Smooth muscle cell (in vitro differentiated cells): ENCODE measurements around the gene TPP2. TPM values are rescaled to one million over a fixed set of nuclear protein-coding genes. Genes with fewer than 3 reads are reported as not detected.

Experiments
- DNase-seq: peaks from one replicate; lab custom pipeline; 2025; ENCODE audit not compliant: unreplicated experiment; lab: John Stamatoyannopoulos, UW
- H2AFZ ChIP-seq: fragments of 200-600 bp; sonication (generic); 2 replicates; pipeline ENCODE4 v1.6.0; 2016; ENCODE audit warnings: antibody characterized with exemption, low read depth, mild to moderate bottlenecking
- H3F3A ChIP-seq: fragments of 200-600 bp; sonication (generic); 2 replicates; pipeline ENCODE4 v1.6.0; 2017; ENCODE audit warnings: antibody characterized with exemption, low read depth
- H3K27ac ChIP-seq: fragments of 200-600 bp; sonication (generic); 2 replicates; pipeline ENCODE4 v1.5.1; 2016; ENCODE audit warnings: low read depth, mild to moderate bottlenecking
- H3K27me3 ChIP-seq: fragments of 200-600 bp; sonication (generic); 2 replicates; pipeline ENCODE4 v1.6.1; 2016; ENCODE audit warnings: low read depth, mild to moderate bottlenecking
- H3K36me3 ChIP-seq: fragments of 200-600 bp; sonication (generic); 2 replicates; pipeline ENCODE4 v1.5.1; 2016; ENCODE audit warnings: low read depth
- H3K4me1 ChIP-seq: fragments of 200-600 bp; sonication (generic); 2 replicates; pipeline ENCODE4 v1.5.1; 2016; ENCODE audit warnings: low read depth
- H3K4me2 ChIP-seq: fragments of 200-600 bp; sonication (generic); 2 replicates; pipeline ENCODE4 v1.6.0; 2016; ENCODE audit warnings: mild to moderate bottlenecking
- H3K4me3 ChIP-seq: fragments of 200-600 bp; sonication (generic); 2 replicates; pipeline ENCODE4 v1.5.1; 2016; ENCODE audit warnings: mild to moderate bottlenecking
- H3K79me2 ChIP-seq: fragments of 200-600 bp; sonication (generic); 2 replicates; pipeline ENCODE4 v1.6.0; 2016; ENCODE audit warnings: low read depth, mild to moderate bottlenecking
- H3K9ac ChIP-seq: fragments of 200-600 bp; sonication (generic); 2 replicates; pipeline ENCODE4 v1.6.0; 2016; ENCODE audit warnings: low read depth
- H3K9me3 ChIP-seq: fragments of 200-600 bp; sonication (generic); replicated peaks from 2 replicates; pipeline ENCODE4 v1.5.1; 2016; ENCODE audit warnings: low read depth
- H4K20me1 ChIP-seq: fragments of 200-600 bp; sonication (generic); 2 replicates; pipeline ENCODE4 v1.6.0; 2016; ENCODE audit warnings: low read depth
- CTCF ChIP-seq: fragments of 200-600 bp; sonication (generic); IDR thresholded peaks from 2 replicates; pipeline ENCODE4 v1.5.1; 2017; ENCODE audit warnings: borderline replicate concordance, mild to moderate bottlenecking, antibody characterized with exemption; ENCODE audit not compliant: insufficient read depth, poor library complexity, severe bottlenecking
- WGBS: methylation state at CpG from one replicate; pipeline ENCODE4 v1.1.7; 2016; ENCODE audit warnings: low lambda C conversion rate; 5-methylcytosine and 5-hydroxymethylcytosine counted together
- polyA plus RNA-seq: library from polyadenylated mRNA; unstranded; fragments of >200 nt; fragmentation: Nextera tagmentation; extraction: Ambion mirVana; gene quantifications from 2 replicates; pipeline ENCODE4 v1.2.1, GENCODE V29; 2016
- total RNA-seq: library from RNA; depleted of rRNA; stranded (reverse); fragments of >200 nt; gene quantifications from 2 replicates; pipeline ENCODE4 v1.2.3, GENCODE V29; 2014

Gene TPP2
- total and polyA plus RNA-seq, 2 experiments from 2014 or later, result 13.0 to 38.7 TPM

GRCh38 chr13:102707467-102707866, 110.7 kb downstream of the TPP2 start:
- Histone ChIP-seq H3K9me3 (no peaks in the 10 kb centered on the region), H3K9ac (no peak overlapping the region), H3K4me1 (peaks cover 5% of the 10 kb centered on the region), H3K4me2 (peak overlapping the region; percentile 60), H3K27ac (no peak overlapping the region), H3K36me3 (no peaks in the 10 kb centered on the region), H3F3A (no peaks in the 10 kb centered on the region), H2AFZ (no peak overlapping the region), H3K27me3 (no peaks in the 10 kb centered on the region), H3K79me2 (no peaks in the 10 kb centered on the region), H4K20me1 (no peaks in the 10 kb centered on the region), H3K4me3 (no peak overlapping the region)
- DNase-seq, result no peak
- 2% methylated on average over 4 of the region's 4 CpGs for WGBS
- no peak for TF ChIP-seq CTCF

- no peak for TF ChIP-seq CTCF
- Histone ChIP-seq H3F3A (no peaks in the 10 kb centered on the region), H3K36me3 (no peaks in the 10 kb centered on the region), H3K4me1 (peaks cover 2% of the 10 kb centered on the region), H3K4me3 (no peak overlapping the region), H3K27me3 (no peaks in the 10 kb centered on the region), H3K9me3 (no peaks in the 10 kb centered on the region), H2AFZ (no peak overlapping the region), H3K27ac (no peak overlapping the region), H3K9ac (no peak overlapping the region), H3K4me2 (peak overlapping the region; percentile 60), H3K79me2 (no peaks in the 10 kb centered on the region), H4K20me1 (no peaks in the 10 kb centered on the region)
- no peak for DNase-seq
- 79% methylated on average over 2 of the region's 2 CpGs for WGBS
These were observed 111.4 kb downstream of the TPP2 start for GRCh38 chr13:102708211-102708610.

- WGBS, result 88% methylated on average over 2 of the region's 2 CpGs
- no peak for TF ChIP-seq CTCF
- Histone ChIP-seq H3K79me2 (no peaks in the 10 kb centered on the region), H3F3A (no peaks in the 10 kb centered on the region), H4K20me1 (no peaks in the 10 kb centered on the region), H3K4me2 (no peak overlapping the region), H3K27me3 (no peaks in the 10 kb centered on the region), H3K27ac (no peak overlapping the region), H2AFZ (no peak overlapping the region), H3K4me1 (no peaks in the 10 kb centered on the region), H3K9ac (no peak overlapping the region), H3K4me3 (no peak overlapping the region), H3K9me3 (no peaks in the 10 kb centered on the region), H3K36me3 (no peaks in the 10 kb centered on the region)
- DNase-seq, result no peak
These were observed 112.2 kb downstream of the TPP2 start for GRCh38 chr13:102708991-102709390.

GRCh38 chr13:102709536-102709935, 112.8 kb downstream of the TPP2 start:
- no peak for TF ChIP-seq CTCF
- no peak overlapping the region for H2AFZ ChIP-seq
- no peak for DNase-seq

More at GRCh38 chr13:102709536-102709935, 112.8 kb downstream of the TPP2 start:
- Histone ChIP-seq H3K4me2 (no peak overlapping the region), H3K27ac (no peak overlapping the region), H3K9me3 (no peaks in the 10 kb centered on the region), H3K79me2 (no peaks in the 10 kb centered on the region), H3K4me3 (no peak overlapping the region), H4K20me1 (no peaks in the 10 kb centered on the region), H3K4me1 (no peaks in the 10 kb centered on the region), H3F3A (no peaks in the 10 kb centered on the region), H3K9ac (no peak overlapping the region), H3K27me3 (no peaks in the 10 kb centered on the region), H3K36me3 (no peaks in the 10 kb centered on the region)
